ENCODE results near the gene ABLIM2.

DNA sequence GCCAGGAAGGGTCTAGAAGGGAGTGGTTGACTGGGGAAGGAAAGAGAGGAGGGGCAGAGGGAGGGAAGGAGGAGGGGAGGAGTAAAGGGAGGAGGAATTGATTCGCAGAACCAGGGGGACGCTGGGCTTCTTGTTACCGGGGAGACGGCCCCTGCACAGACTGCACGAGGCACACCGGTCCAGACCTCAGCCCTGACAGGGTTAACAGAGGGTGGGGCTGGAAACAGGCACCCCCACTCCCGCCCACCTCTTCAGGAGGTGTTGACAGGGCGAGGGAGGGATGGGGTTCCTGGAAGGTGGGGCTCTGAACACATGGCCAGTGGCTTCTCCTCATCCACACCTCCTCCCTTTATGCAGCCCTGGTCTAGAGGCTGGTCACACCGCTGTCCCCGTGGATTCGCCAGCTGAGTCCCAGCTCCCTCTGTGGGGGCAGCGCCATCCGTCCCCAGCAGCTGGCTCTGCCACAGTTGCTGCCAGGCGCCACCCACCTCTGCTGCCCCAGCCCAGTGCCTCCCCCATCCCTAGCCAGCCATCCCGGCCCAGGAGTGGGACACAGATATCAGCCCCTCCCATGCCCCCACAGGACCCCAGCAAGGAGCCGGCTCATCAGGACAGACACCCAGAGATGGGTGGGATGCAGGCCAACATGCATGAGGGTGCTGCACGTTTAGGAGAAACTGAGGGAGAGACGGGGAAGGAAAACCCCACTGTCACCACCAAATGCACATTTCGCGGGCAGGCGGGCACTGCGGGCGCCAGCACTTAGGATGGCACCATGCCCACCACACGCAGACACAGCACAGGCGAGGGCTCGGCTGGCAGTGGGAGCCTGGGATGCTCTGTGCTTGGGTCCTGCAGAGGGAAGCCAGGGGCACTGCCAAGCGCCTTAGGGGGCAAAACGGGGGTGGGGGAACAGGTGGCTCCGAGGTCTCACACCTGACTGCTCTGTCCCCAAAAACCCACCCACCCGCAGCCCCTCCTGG is 87.6 kb downstream of the ABLIM2 start:
- TF ChIP-seq POLR2AphosphoS5 (IDR thresholded peaks at IDR 0.05; ENCODE audit: low read depth) (no peak), CTCF (conservative IDR thresholded peaks at IDR 0.05; ENCODE audit: low read depth in 2 of 2) (no peak), JUNB (IDR thresholded peaks at IDR 0.05; ENCODE audit: unreplicated experiment) (no peak), REST (IDR thresholded peaks at IDR 0.05; ENCODE audit: unreplicated experiment) (no peak), EZH2phosphoT487 (IDR thresholded peaks at IDR 0.05; ENCODE audit: unreplicated experiment) (no peak), NANOG (IDR thresholded peaks at IDR 0.05; ENCODE audit: borderline replicate concordance) (no peak), EZH2 (IDR thresholded peaks at IDR 0.05; ENCODE audit: low read depth, unreplicated experiment) (no peak), CREB1 (CRISPR knock-in tag; IDR thresholded peaks at IDR 0.05; ENCODE audit: low read depth) (no peak), ZNF331 (CRISPR knock-in tag; IDR thresholded peaks at IDR 0.05; ENCODE audit: low read depth) (no peak), STAT1 (IDR thresholded peaks at IDR 0.05; ENCODE audit: unreplicated experiment) (no peak), ETS1 (IDR thresholded peaks at IDR 0.05) (no peak), ZNF114 (CRISPR knock-in tag; IDR thresholded peaks at IDR 0.05) (no peak)
